Measurements from ENCODE around the gene PHTF2. TPM values are rescaled to one million over a fixed set of nuclear protein-coding genes. Genes with fewer than 3 reads are reported as not detected.

Gene PHTF2
- total RNA-seq, 1 experiment from 2014 or later: 36.9 TPM

- peaks cover 18% of the 10 kb centered on the region for H3K4me1 Mint-ChIP-seq (ENCODE audit: low read depth, unreplicated experiment)
These were observed 4.2 kb downstream of the PHTF2 start for GRCh38 chr7:77802557-77803405.

DNA sequence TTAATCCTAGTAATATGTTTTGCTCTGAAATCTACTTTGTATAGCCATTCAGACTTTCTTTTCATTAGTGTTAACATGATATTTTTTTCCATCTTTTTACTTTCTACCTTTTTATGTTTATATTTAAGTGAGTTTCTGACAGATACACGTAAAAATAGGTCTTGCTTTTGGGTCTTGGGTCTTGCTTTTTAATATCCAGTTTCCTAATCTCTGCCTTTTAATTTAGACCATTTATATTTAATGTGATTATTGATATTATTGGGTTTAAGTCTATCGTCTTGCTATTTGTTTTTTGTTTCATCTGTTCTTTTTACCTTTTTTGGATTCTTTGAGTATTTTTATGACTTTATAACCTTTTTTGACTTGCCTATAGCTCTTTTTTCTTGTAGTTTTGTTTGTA, 7.9 kb downstream of the PHTF2 start:
- intact Hi-C loops (cut with micrococcal nuclease; ENCODE audit: unreplicated experiment): no loop called here
- TF ChIP-seq CTCF (IDR thresholded peaks at IDR 0.05; ENCODE audit: insufficient read depth in 1 of 2, low read depth in 1 of 2, low read length in 1 of 2, severe bottlenecking in 1 of 2, unreplicated experiment in 1 of 2): no peak
- H3K4me1 ChIP-seq: peaks cover 16% of the 10 kb centered on the region
- no TSS peak for BruUV-seq (replicated peaks)
- DNase-seq: no peak
- H3K4me3 ChIP-seq (ENCODE audit: low read depth, low read length): no peak overlapping the region
- ChIA-PET POLR2A (no interaction called here), CTCF (no interaction called here)
- Mint-ChIP-seq H3K4me1 (ENCODE audit: low read depth, unreplicated experiment) (peaks cover 12% of the 10 kb centered on the region), H3K4me3 (ENCODE audit: unreplicated experiment) (no peak overlapping the region), H3K27me3 (ENCODE audit: insufficient read depth, unreplicated experiment) (no peaks in the 10 kb centered on the region), H3K9me3 (ENCODE audit: unreplicated experiment) (peaks cover 33% of the 10 kb centered on the region), H3K36me3 (ENCODE audit: insufficient read depth, unreplicated experiment) (no peaks in the 10 kb centered on the region), H3K27ac (ENCODE audit: unreplicated experiment) (no peak overlapping the region)
- no peaks in the 10 kb centered on the region for H3K27me3 ChIP-seq (replicated peaks; ENCODE audit: control insufficient read depth, insufficient read depth, low read length)
- no peaks in the 10 kb centered on the region for H3K36me3 ChIP-seq (ENCODE audit: control insufficient read depth, insufficient read depth, low read length)
- peaks cover 21% of the 10 kb centered on the region for H3K9me3 ChIP-seq

More at GRCh38 chr7:77802557-77803405, 4.2 kb downstream of the PHTF2 start:
- intact Hi-C loops (cut with micrococcal nuclease; ENCODE audit: unreplicated experiment): no loop called here
- no peaks in the 10 kb centered on the region for H3K36me3 ChIP-seq (ENCODE audit: control insufficient read depth, insufficient read depth, low read length)
- ChIA-PET POLR2A (no interaction called here), CTCF (no interaction called here)
- no peak for TF ChIP-seq CTCF (IDR thresholded peaks at IDR 0.05; ENCODE audit: insufficient read depth in 1 of 2, low read depth in 1 of 2, low read length in 1 of 2, severe bottlenecking in 1 of 2, unreplicated experiment in 1 of 2)
- H3K4me1 ChIP-seq: peaks cover 7% of the 10 kb centered on the region; the same call in 1 of the 2 replicates
- DNase-seq: no peak
- Mint-ChIP-seq H3K9me3 (ENCODE audit: unreplicated experiment) (peaks cover 29% of the 10 kb centered on the region), H3K4me3 (ENCODE audit: unreplicated experiment) (no peak overlapping the region), H3K27me3 (ENCODE audit: insufficient read depth, unreplicated experiment) (no peaks in the 10 kb centered on the region), H3K36me3 (ENCODE audit: insufficient read depth, unreplicated experiment) (peaks cover 16% of the 10 kb centered on the region), H3K27ac (ENCODE audit: unreplicated experiment) (no peak overlapping the region)
- BruUV-seq (replicated peaks): no TSS peak
- peaks cover 18% of the 10 kb centered on the region for H3K9me3 ChIP-seq
- no peak overlapping the region for H3K4me3 ChIP-seq (ENCODE audit: low read depth, low read length)
- H3K27me3 ChIP-seq (replicated peaks; ENCODE audit: control insufficient read depth, insufficient read depth, low read length): no peaks in the 10 kb centered on the region

GRCh38 chr7:77808517-77808916, 9.9 kb downstream of the PHTF2 start:
- DNase-seq: no peak
- TF ChIP-seq CTCF (IDR thresholded peaks at IDR 0.05; ENCODE audit: insufficient read depth in 1 of 2, low read depth in 1 of 2, low read length in 1 of 2, severe bottlenecking in 1 of 2, unreplicated experiment in 1 of 2): no peak
- intact Hi-C loops (cut with micrococcal nuclease; ENCODE audit: unreplicated experiment): no loop called here
- Mint-ChIP-seq H3K36me3 (ENCODE audit: insufficient read depth, unreplicated experiment) (peaks cover 5% of the 10 kb centered on the region), H3K9me3 (ENCODE audit: unreplicated experiment) (peaks cover 33% of the 10 kb centered on the region), H3K27ac (ENCODE audit: unreplicated experiment) (no peak overlapping the region), H3K27me3 (ENCODE audit: insufficient read depth, unreplicated experiment) (no peaks in the 10 kb centered on the region), H3K4me1 (ENCODE audit: low read depth, unreplicated experiment) (peaks cover 21% of the 10 kb centered on the region), H3K4me3 (ENCODE audit: unreplicated experiment) (no peak overlapping the region)
- Histone ChIP-seq H3K9me3 (peaks cover 21% of the 10 kb centered on the region), H3K36me3 (ENCODE audit: control insufficient read depth, insufficient read depth, low read length) (no peaks in the 10 kb centered on the region), H3K4me1 (peaks cover 33% of the 10 kb centered on the region), H3K4me3 (ENCODE audit: low read depth, low read length) (no peak overlapping the region), H3K27me3 (replicated peaks; ENCODE audit: control insufficient read depth, insufficient read depth, low read length) (no peaks in the 10 kb centered on the region)
- ChIA-PET CTCF (no interaction called here), POLR2A (no interaction called here)
- no TSS peak for BruUV-seq (replicated peaks)

Data from Caco-2 (cell line).